ENCODE results near the gene TRPM7. TPM values are rescaled to one million over a fixed set of nuclear protein-coding genes. Genes with fewer than 3 reads are reported as not detected.

Gene TRPM7
- total and polyA plus RNA-seq, 2 of the 8 experiments (the other 6 are each of a cell fraction or from before 2014, with no cell fraction given) = 7.5 to 33.2 TPM

DNA sequence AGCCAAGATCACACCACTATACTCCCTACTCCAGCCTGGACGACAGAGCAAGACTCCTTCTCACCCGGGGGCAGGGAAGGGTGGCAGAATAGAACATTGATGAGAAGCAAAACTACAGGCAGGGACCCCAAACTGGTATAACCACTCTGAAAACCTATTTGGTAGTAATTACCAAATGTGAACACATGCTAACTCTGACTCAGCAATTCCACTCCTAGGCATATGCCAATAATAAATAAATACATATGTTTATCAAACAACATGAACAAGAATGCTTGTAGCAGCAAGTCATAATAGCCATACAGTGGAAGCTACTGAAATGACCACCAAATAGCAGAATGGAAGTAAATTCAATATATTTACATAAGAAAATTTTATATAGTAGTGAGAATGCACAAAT, 109.1 kb downstream of the TRPM7 start:
- no peak overlapping the region for H3K27ac ChIP-seq (ENCODE audit: low read depth, low read length)
- no peak overlapping the region for H3K9ac ChIP-seq (replicated peaks in 1 of 4; ENCODE audit: extremely low read depth in 1 of 4, low read depth in 3 of 4, low read length in 3 of 4)
- H4K91ac ChIP-seq (replicated peaks; ENCODE audit: insufficient read length, low read length) = no peak overlapping the region
- no peak overlapping the region for H3K4me3 ChIP-seq (ENCODE audit: extremely low read depth in 1 of 4, insufficient read depth in 2 of 4, low read depth in 3 of 4, low read length in 4 of 4)
- CTCF ChIA-PET (ENCODE audit: partially characterized antibody) = no interaction called here
- no peak overlapping the region for H4K5ac ChIP-seq (ENCODE audit: insufficient read length, low read depth, low read length)
- no peak overlapping the region for H3K23ac ChIP-seq (ENCODE audit: insufficient read length)
- H3K4ac ChIP-seq (replicated peaks; ENCODE audit: insufficient read length, low read depth, low read length) = no peak overlapping the region
- H2AK5ac ChIP-seq (ENCODE audit: low read depth, low read length) = no peak overlapping the region
- H2BK12ac ChIP-seq (ENCODE audit: low read depth, low read length) = no peak overlapping the region
- H2BK5ac ChIP-seq (ENCODE audit: low read depth, low read length) = no peak overlapping the region
- H3K9me3 ChIP-seq (ENCODE audit: insufficient read depth in 2 of 2, low read depth in 1 of 2, low read length in 1 of 2) = no peaks in the 10 kb centered on the region
- H3K18ac ChIP-seq (ENCODE audit: extremely low read depth, low read length) = no peak overlapping the region
- H2BK15ac ChIP-seq (ENCODE audit: low read length) = no peak overlapping the region
- DNase-seq (ENCODE audit: low read depth in 1 of 2, low spot score in 2 of 2) (no peak), FAIRE-seq (no peak)
- H3K14ac ChIP-seq (ENCODE audit: insufficient read length) = no peak overlapping the region
- H3K36me3 ChIP-seq (ENCODE audit: control insufficient read depth in 2 of 4, insufficient read depth in 4 of 4, low read length in 3 of 4) = peaks cover 0 to 52% (median 24%) of the 10 kb centered on the region in 4 experiments; a peak in 6 of 8 replicates
- no peaks in the 10 kb centered on the region for H3K23me2 ChIP-seq (ENCODE audit: low read depth, low read length)
- H4K8ac ChIP-seq (ENCODE audit: extremely low read depth, insufficient read depth, low read length) = no peak overlapping the region
- H2BK120ac ChIP-seq (replicated peaks; ENCODE audit: low read depth, low read length) = no peak overlapping the region
- H4K20me1 ChIP-seq (replicated peaks in 1 of 2; ENCODE audit: control insufficient read depth in 1 of 2, insufficient read depth in 2 of 2, low read length in 2 of 2) = no peaks in the 10 kb centered on the region
- no peaks in the 10 kb centered on the region for H3K27me3 ChIP-seq (replicated peaks in 1 of 4; ENCODE audit: control insufficient read depth in 3 of 4, extremely low read depth in 1 of 4, insufficient read depth in 3 of 4, low read length in 3 of 4)
- H3K79me2 ChIP-seq (ENCODE audit: control insufficient read depth in 1 of 2, insufficient read depth in 2 of 2, low read length in 2 of 2) = no peaks in the 10 kb centered on the region
- H2AFZ ChIP-seq (ENCODE audit: low read length) = no peak overlapping the region
- H2BK20ac ChIP-seq (ENCODE audit: low read length) = no peak overlapping the region
- no peak for TF ChIP-seq BRCA1 (IDR thresholded peaks at IDR 0.05; ENCODE audit: low read depth, low read length)
- no peak for TF ChIP-seq CBX5 (IDR thresholded peaks at IDR 0.05; ENCODE audit: low read depth, low read length)
- no peak for TF ChIP-seq EGR1 (IDR thresholded peaks at IDR 0.05; ENCODE audit: borderline replicate concordance, low read depth, low read length)
- no peak for TF ChIP-seq TBP (IDR thresholded peaks at IDR 0.05; ENCODE audit: low read depth, low read length)
- no peak for TF ChIP-seq SP4 (IDR thresholded peaks at IDR 0.05; ENCODE audit: low read length)
- no peak for TF ChIP-seq CHD2 (IDR thresholded peaks at IDR 0.05; ENCODE audit: low read length)
- TF ChIP-seq YY1 (IDR thresholded peaks at IDR 0.05; ENCODE audit: low read depth, low read length) = no peak
- TF ChIP-seq JUN (IDR thresholded peaks at IDR 0.05; ENCODE audit: low read depth, low read length) = no peak
- TF ChIP-seq SUZ12 (IDR thresholded peaks at IDR 0.05; ENCODE audit: low read length) = no peak
- TF ChIP-seq EZH2 (IDR thresholded peaks at IDR 0.05; ENCODE audit: low read depth, low read length, severe bottlenecking) = no peak
- no peak for TF ChIP-seq CBX8 (IDR thresholded peaks at IDR 0.05; ENCODE audit: borderline replicate concordance, low read depth, low read length)
- TF ChIP-seq PHF8 (conservative IDR thresholded peaks at IDR 0.05; ENCODE audit: low read depth, low read length) = no peak
- TF ChIP-seq TAF1 (IDR thresholded peaks at IDR 0.05; ENCODE audit: low read depth, low read length) = no peak
- POLR2A ChIA-PET (ENCODE audit: partially characterized antibody) = no interaction called here
- H3K4me2 ChIP-seq (ENCODE audit: insufficient read depth in 1 of 2, low read depth in 2 of 2, low read length in 2 of 2) = no peak overlapping the region
- H3K56ac ChIP-seq (replicated peaks; ENCODE audit: insufficient read length, low read depth, low read length) = no peak overlapping the region
- no peaks in the 10 kb centered on the region for H3K4me1 ChIP-seq (replicated peaks in 1 of 4; ENCODE audit: control insufficient read depth in 3 of 4, insufficient read depth in 4 of 4, low read length in 3 of 4)
- H3K79me1 ChIP-seq (ENCODE audit: low read depth, low read length) = no peaks in the 10 kb centered on the region
- WGBS, 2 experiments (ENCODE audit: extremely low coverage in 1 of 2, insufficient coverage in 1 of 2, insufficient read length in 1 of 2, insufficient replicate concordance in 2 of 2, low coverage in 1 of 2, low lambda C conversion rate in 2 of 2, missing lambda C conversion rate in 1 of 2) = 84% methylated on average over 2 of the region's 2 CpGs; no CpG with 5 or more reads in 1 of the 2 experiments

All from H1 (cell line).